HEK293 (cell line): ENCODE results near the gene CHSY1.

Experiments
- ATF2 ChIP-seq: fragments of 450-650 bp; formaldehyde crosslinking; IDR thresholded peaks from 2 replicates; pipeline ENCODE4 v1.5.1; 2016; ENCODE audit warnings: missing biosample characterization, missing genetic modification characterization, low read depth
- GLIS1 ChIP-seq: fragments of 450-650 bp; formaldehyde crosslinking; IDR thresholded peaks from 2 replicates; pipeline ENCODE4 v1.5.1; 2016; ENCODE audit warnings: missing biosample characterization, missing genetic modification characterization
- IKZF3 ChIP-seq: fragments of 450-650 bp; IDR thresholded peaks from 2 replicates; pipeline ENCODE4 v1.5.0; 2018; ENCODE audit warnings: missing biosample characterization, mild to moderate bottlenecking, missing genetic modification characterization, moderate library complexity
- INSM2 ChIP-seq: fragments of 450-650 bp; formaldehyde crosslinking; IDR thresholded peaks from 2 replicates; pipeline ENCODE4 v1.5.1; 2016; ENCODE audit warnings: missing biosample characterization, missing genetic modification characterization
- PBX3 ChIP-seq: sonication (generic); formaldehyde crosslinking; IDR thresholded peaks from 2 replicates; pipeline ENCODE4 v1.8.1; 2022; ENCODE audit warnings: mild to moderate bottlenecking, moderate library complexity, missing genetic modification reagents
- PRDM10 ChIP-seq: fragments of 450-650 bp; formaldehyde crosslinking; IDR thresholded peaks from 2 replicates; pipeline ENCODE4 v1.5.1; 2016; ENCODE audit warnings: missing biosample characterization, missing genetic modification characterization
- SETDB1 ChIP-seq: IDR thresholded peaks from one replicate; pipeline ENCODE4 v1.6.1; 2017; ENCODE audit warnings: mild to moderate bottlenecking, low read length, moderate library complexity, mixed read lengths; ENCODE audit not compliant: insufficient read length
- TCF7L2 ChIP-seq: IDR thresholded peaks from 2 replicates; pipeline ENCODE4 v1.6.1; 2011; ENCODE audit warnings: low read depth, mild to moderate bottlenecking, inconsistent platforms, low read length, moderate library complexity, borderline replicate concordance
- ZBTB48 ChIP-seq: fragments of 450-650 bp; formaldehyde crosslinking; IDR thresholded peaks from 2 replicates; pipeline ENCODE4 v1.5.1; 2016; ENCODE audit warnings: missing biosample characterization, missing genetic modification characterization
- ZFP41 ChIP-seq: fragments of 450-650 bp; formaldehyde crosslinking; IDR thresholded peaks from 2 replicates; pipeline ENCODE4 v1.5.1; 2016; ENCODE audit warnings: missing biosample characterization, missing genetic modification characterization, borderline replicate concordance
- ZNF10 ChIP-seq: fragments of 450-650 bp; formaldehyde crosslinking; IDR thresholded peaks from 2 replicates; pipeline ENCODE4 v1.5.1; 2017; ENCODE audit warnings: missing biosample characterization, missing genetic modification characterization
- ZNF114 ChIP-seq: fragments of 450-650 bp; formaldehyde crosslinking; IDR thresholded peaks from 2 replicates; pipeline ENCODE4 v1.5.0; 2017; ENCODE audit warnings: missing biosample characterization, missing genetic modification characterization
- ZNF174 ChIP-seq: fragments of 450-650 bp; formaldehyde crosslinking; IDR thresholded peaks from 2 replicates; pipeline ENCODE4 v1.5.0; 2017; ENCODE audit warnings: missing biosample characterization, mild to moderate bottlenecking, missing genetic modification characterization
- ZNF280C ChIP-seq: fragments of 450-650 bp; formaldehyde crosslinking; IDR thresholded peaks from 2 replicates; pipeline ENCODE4 v1.5.1; 2016; ENCODE audit warnings: missing biosample characterization, missing genetic modification characterization
- ZNF341 ChIP-seq: fragments of 450-650 bp; formaldehyde crosslinking; IDR thresholded peaks from 2 replicates; pipeline ENCODE4; 2016; ENCODE audit warnings: low read depth, missing biosample characterization, missing genetic modification characterization
- ZNF391 ChIP-seq: fragments of 450-650 bp; formaldehyde crosslinking; IDR thresholded peaks from 2 replicates; pipeline ENCODE4 v1.5.1; 2016; ENCODE audit warnings: low read depth, missing biosample characterization, missing genetic modification characterization, borderline replicate concordance
- ZNF416 ChIP-seq: fragments of 450-650 bp; formaldehyde crosslinking; IDR thresholded peaks from 2 replicates; pipeline ENCODE4 v1.5.1; 2016; ENCODE audit warnings: missing biosample characterization, missing genetic modification characterization
- ZNF449 ChIP-seq: fragments of 450-650 bp; formaldehyde crosslinking; IDR thresholded peaks from 2 replicates; pipeline ENCODE4 v1.5.1; 2017; ENCODE audit warnings: missing biosample characterization, mild to moderate bottlenecking, missing genetic modification characterization, moderate library complexity
- ZNF530 ChIP-seq: fragments of 450-650 bp; formaldehyde crosslinking; IDR thresholded peaks from 2 replicates; pipeline ENCODE4 v1.5.1; 2016; ENCODE audit warnings: low read depth, missing biosample characterization, missing genetic modification characterization
- ZNF571 ChIP-seq: fragments of 450-650 bp; formaldehyde crosslinking; IDR thresholded peaks from 2 replicates; pipeline ENCODE4 v1.5.0; 2017; ENCODE audit warnings: missing biosample characterization, missing genetic modification characterization
- ZNF600 ChIP-seq: fragments of 450-650 bp; formaldehyde crosslinking; IDR thresholded peaks from 2 replicates; pipeline ENCODE4 v1.5.1; 2016; ENCODE audit warnings: missing biosample characterization, missing genetic modification characterization
- ZNF621 ChIP-seq: fragments of 450-650 bp; formaldehyde crosslinking; IDR thresholded peaks from 2 replicates; pipeline ENCODE4 v1.5.1; 2017; ENCODE audit warnings: missing biosample characterization, missing genetic modification characterization
- ZNF660 ChIP-seq: fragments of 450-650 bp; IDR thresholded peaks from 2 replicates; pipeline ENCODE4 v1.5.1; 2018; ENCODE audit warnings: missing biosample characterization, mild to moderate bottlenecking, missing genetic modification characterization
- ZNF707 ChIP-seq: fragments of 450-650 bp; formaldehyde crosslinking; IDR thresholded peaks from 2 replicates; pipeline ENCODE4 v1.5.1; 2016; ENCODE audit warnings: missing biosample characterization, missing genetic modification characterization
- ZNF792 ChIP-seq: fragments of 450-650 bp; formaldehyde crosslinking; IDR thresholded peaks from 2 replicates; pipeline ENCODE4 v1.5.1; 2016; ENCODE audit warnings: missing biosample characterization, missing genetic modification characterization
- ZSCAN5A ChIP-seq: fragments of 450-650 bp; formaldehyde crosslinking; IDR thresholded peaks from 2 replicates; pipeline ENCODE4 v1.5.1; 2016; ENCODE audit warnings: missing biosample characterization, missing genetic modification characterization

Gene CHSY1

GRCh38 chr15:101126618-101127505 is 125.0 kb downstream of the CHSY1 start (continued):
- TF ChIP-seq ZNF280C (tag by site-specific recombination) (no peak), IKZF3 (tag by site-specific recombination) (no peak), ZNF530 (no peak), GLIS1 (peak; percentile 35), ZSCAN5A (tag by site-specific recombination) (no peak), ZNF600 (no peak), ZNF10 (no peak), ATF2 (tag by site-specific recombination) (no peak), ZNF571 (tag by site-specific recombination) (no peak), ZNF416 (tag by site-specific recombination) (no peak), SETDB1 (no peak), ZNF391 (tag by site-specific recombination) (no peak), ZFP41 (tag by site-specific recombination) (no peak), ZNF174 (no peak), ZNF449 (no peak), ZNF707 (tag by site-specific recombination) (no peak), PBX3 (CRISPR knock-in tag) (no peak), TCF7L2 (peak; percentile 55; the same call in 1 of the 2 replicates), ZNF341 (tag by site-specific recombination) (no peak), ZNF792 (no peak), ZNF660 (no peak), PRDM10 (tag by site-specific recombination) (peak; percentile 85), INSM2 (tag by site-specific recombination) (no peak), ZNF114 (no peak), ZBTB48 (tag by site-specific recombination) (peak; percentile 94), ZNF621 (no peak)
